GM18951 (cell line): Measurements from ENCODE around the gene MCOLN2.
"Not testable (repeated sequence)": the region's sequence is repeated elsewhere in the genome, so short reads cannot be mapped to it uniquely, and the experiment has no call there.

Experiments used
- POLR2A ChIP-seq: IDR thresholded peaks from 4 replicates; pipeline ENCODE4 v1.6.1; 2011; ENCODE audit warnings: mild to moderate bottlenecking; ENCODE audit not compliant: insufficient read length, insufficient read depth; ENCODE audit errors: extremely low read depth
- in situ Hi-C: fragments of 300-500 bp; cut with MboI; formaldehyde crosslinking; loops from one replicate; pipeline ENCODE4 v1.12.0; 2022; ENCODE audit warnings: low sequenced_read_pairs, mixed read lengths, inconsistent platforms; ENCODE audit not compliant: unreplicated experiment

The MCOLN2 gene

DNA sequence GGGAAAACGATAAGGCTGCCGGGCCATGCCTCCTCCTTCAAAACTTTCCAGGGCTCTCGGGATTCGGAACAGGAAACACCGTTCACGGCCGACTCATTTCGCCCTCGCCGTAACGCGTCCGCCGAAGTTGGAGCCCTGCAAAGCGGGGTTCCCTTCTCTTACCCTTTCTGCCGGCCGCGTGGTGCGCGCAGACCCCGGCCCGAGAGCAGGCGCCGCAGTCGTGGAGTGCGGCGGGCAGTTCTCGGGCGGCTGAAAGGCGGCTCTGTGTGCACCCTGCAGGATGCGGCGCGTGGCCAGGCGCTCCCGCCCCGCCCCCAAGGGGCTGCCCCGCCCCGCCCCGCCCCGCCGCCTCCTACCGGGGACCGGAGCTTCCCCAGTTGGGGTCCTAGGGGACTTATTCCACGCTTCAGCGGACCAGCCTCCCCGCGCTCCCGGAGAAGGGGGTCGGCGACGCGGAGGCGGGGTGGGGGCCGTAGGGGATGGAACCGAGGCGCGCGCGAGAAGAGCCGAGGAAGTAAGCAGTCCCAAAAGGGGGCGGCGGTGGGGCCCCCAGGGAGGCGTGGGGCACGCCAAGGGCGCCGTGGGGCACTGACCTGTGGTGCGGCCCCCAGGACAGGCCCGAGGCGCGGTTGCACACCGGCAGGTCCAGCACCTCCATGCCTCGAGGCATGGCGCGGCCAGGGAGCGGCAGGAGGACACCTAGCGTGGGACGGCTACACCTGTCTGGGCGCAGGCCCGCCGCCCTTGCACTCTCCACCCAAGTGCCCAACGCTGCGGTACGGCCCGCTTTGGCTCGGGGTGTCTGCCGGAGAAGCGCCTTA lies at the start of gene MCOLN2:
Gene MCOLN2 (minus strand): TSS at position 268 of the 821 bp plus-strand sequence. CDS start 241 bp downstream, at position 27.
- in situ Hi-C loops, result no loop called here
- TF ChIP-seq POLR2A, result peak; percentile 79

DNA sequence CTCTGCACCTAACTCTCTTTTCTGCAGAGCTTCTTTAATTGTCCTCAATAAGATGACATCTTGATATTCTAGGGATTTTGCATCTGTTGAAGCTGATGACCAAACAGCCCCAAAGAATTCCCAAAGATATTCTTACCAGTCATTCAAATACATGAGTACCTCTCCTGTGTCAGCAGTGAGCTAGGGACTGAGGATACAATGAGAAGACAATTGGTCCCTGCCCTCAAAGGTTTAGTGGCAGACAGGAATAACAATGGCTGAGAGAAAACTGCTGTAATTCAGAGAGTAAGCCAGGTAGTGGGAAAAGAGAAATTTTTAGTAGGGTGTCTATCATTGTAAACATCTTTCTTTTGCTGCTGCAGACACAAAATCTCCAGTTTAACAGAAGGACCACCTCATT lies 45.5 kb upstream of the MCOLN2 start:
- in situ Hi-C loops, result no loop called here
- no peak for TF ChIP-seq POLR2A

DNA sequence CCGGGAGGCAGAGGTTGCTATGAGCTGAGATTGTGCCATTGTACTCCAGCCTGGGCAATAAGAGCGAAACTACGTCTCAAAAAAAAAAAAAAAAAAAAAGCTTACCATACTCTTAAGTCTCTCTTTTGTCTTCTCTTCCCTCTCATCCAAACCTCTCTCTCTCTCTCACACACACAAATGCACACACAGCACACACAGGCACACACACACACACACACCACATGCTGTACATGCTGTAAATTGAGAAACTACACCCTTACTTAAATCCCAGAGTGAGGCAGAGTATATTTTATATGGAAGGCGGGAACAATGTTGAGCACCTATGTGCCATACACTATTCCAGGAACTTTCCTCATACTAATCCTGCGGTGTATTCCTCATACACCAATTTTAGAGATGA lies 44.9 kb upstream of the MCOLN2 start:
- in situ Hi-C loops, result no loop called here
- TF ChIP-seq POLR2A, result no peak

DNA sequence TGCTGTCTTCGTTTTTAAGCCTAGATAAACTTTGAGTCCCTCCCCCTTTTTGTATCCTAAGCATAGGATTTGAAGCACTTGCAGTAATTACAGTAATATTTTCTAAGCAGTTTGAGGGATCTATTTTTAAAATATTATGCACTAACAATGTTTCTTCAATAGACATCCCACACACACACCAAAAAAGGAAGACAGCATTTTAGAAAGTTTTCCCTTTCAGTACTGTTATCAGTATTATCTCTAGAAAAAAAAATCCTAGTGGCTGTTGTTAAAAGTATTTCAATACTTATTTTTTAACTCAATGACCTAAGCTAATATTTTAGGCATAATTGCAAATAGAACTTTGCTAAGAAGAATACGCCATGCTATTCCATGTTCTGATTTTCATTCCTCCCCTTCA lies 36.3 kb upstream of the MCOLN2 start:
- in situ Hi-C loops, result no loop called here
- no peak for TF ChIP-seq POLR2A

GRCh38 chr1:85030536-85030935 lies 33.6 kb upstream of the MCOLN2 start:
- no peak for TF ChIP-seq POLR2A
- in situ Hi-C loops, result no loop called here

DNA sequence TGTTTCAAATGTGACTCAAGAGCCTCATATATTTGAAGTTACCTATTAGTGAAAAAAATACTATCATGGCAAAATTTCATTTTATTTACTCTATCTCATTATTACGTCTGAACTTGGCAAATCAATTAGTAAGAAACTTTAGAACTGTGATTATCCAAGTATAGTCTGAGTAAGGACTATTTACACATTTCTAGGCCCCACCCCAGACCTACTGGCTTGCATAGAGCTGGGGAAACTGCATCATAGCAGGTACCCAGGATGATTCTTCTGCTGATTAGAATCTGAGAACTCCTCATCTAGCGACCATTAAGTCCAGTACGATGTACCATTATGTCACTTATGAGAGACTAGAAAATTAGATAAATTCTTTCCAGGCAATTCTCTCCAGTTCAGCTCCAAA lies 31.2 kb upstream of the MCOLN2 start:
- no peak for TF ChIP-seq POLR2A
- in situ Hi-C loops, result no loop called here

DNA sequence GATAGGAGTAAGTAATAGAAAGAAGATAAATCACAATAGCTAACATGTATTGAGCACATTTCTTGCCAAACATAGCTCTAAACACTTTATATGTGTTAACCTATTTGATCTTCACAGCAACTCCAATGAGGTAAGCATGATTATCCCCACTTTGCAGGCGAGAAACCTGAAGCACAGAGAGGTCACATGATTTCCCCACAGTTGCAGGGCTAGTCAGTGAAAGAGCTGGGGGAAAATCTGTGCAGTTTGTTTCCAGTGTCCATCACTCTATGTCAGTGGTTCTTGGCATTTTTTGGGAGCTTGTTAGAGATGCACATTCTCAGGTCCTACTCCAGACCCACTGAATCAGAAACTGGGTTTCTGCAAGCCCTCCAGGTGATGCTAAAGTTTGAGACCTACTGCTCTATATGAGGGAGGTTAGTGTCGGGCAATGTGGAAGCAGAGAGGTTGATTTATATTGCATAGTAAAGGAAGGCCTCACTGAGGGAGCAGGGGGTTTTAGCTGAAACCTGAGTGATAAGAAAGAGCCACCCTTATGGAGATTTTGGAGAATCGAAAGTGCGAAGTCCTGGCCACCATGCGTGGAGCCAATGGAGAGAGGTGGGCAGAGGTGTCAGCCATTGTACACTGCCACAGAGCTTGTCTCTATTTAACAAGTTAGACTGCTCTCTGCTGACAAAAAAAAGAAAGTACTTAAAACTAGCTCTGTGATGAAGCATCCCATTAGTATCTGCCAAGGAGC lies 30.5 kb upstream of the MCOLN2 start:
- in situ Hi-C loops, result no loop called here
- no peak for TF ChIP-seq POLR2A

GRCh38 chr1:85025940-85026339 lies 29.0 kb upstream of the MCOLN2 start:
- in situ Hi-C loops, result no loop called here
- no peak for TF ChIP-seq POLR2A

GRCh38 chr1:85024736-85025135 lies 27.8 kb upstream of the MCOLN2 start:
- TF ChIP-seq POLR2A, result no peak
- in situ Hi-C loops, result no loop called here

DNA sequence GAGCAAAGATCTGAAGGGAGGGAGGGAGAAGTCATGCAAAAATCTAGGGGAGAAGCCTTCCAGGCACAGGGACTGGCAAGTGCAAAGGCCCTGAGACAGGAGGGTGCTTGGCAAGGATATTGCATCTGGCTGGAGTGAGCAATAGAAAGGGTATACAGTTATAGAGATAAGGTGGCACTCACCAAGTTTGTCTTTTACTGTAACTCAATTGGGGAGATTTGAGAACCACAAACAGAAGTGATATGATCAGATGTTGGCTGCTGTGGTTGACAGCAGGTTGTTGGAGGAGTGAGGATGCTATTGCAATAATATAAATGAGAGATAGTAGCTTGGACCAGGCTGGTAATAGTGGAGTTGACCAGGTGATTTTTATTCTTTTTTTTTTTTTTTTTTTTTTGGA lies 25.8 kb upstream of the MCOLN2 start:
- in situ Hi-C loops, result no loop called here
- no peak for TF ChIP-seq POLR2A

GRCh38 chr1:85019994-85020393 lies 23.1 kb upstream of the MCOLN2 start:
- in situ Hi-C loops, result no loop called here
- no peak for TF ChIP-seq POLR2A

DNA sequence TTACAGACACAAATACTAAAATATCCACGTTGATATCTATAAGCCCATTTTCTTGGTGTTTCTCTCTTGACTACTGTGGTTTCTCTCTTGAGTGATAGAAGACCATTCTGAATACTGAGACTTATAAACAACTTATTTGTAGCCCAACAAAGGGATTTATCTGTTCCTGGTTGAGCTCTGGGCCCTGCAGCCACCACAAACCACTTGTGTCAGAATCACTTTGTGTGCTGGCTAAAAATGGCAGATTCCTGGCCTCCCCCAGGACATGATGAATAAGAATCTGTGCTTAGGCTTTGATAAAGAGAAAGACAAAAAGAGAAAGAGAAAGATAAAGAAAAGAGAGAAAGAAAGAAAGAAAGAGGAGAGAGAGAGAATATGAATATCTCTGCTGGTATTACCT lies 18.9 kb upstream of the MCOLN2 start:
- no peak for TF ChIP-seq POLR2A
- in situ Hi-C loops, result no loop called here

GRCh38 chr1:85005641-85006040 lies 8.7 kb upstream of the MCOLN2 start:
- in situ Hi-C loops, result not testable (repeated sequence)

DNA sequence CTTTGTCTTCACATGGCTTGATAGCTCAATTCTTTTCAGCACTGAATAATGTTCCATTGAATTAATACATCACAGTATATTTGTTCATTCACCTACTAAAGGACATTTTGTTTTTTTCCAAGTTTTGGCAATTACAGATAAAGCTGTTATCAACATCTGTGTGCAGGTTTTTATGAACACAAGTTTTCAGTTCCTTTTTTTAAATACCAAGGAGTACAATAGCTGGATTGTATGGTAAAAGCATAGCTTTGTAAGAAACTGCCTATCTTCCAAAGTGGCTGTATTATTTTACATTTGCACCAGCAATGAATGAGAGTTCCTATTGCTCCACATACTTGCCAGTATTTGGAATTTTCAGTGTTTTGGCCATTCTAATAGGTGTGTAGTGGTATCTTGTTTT lies 4.8 kb upstream of the MCOLN2 start:
- in situ Hi-C loops, result no loop called here
- TF ChIP-seq POLR2A, result no peak
